Measurements from ENCODE around the gene GNB1. TPM values are rescaled to one million over a fixed set of nuclear protein-coding genes. Genes with fewer than 3 reads are reported as not detected.

GNB1 gene
- total and polyA plus RNA-seq, 2 experiments from 2014 or later, result 134 to 175 TPM

DNA sequence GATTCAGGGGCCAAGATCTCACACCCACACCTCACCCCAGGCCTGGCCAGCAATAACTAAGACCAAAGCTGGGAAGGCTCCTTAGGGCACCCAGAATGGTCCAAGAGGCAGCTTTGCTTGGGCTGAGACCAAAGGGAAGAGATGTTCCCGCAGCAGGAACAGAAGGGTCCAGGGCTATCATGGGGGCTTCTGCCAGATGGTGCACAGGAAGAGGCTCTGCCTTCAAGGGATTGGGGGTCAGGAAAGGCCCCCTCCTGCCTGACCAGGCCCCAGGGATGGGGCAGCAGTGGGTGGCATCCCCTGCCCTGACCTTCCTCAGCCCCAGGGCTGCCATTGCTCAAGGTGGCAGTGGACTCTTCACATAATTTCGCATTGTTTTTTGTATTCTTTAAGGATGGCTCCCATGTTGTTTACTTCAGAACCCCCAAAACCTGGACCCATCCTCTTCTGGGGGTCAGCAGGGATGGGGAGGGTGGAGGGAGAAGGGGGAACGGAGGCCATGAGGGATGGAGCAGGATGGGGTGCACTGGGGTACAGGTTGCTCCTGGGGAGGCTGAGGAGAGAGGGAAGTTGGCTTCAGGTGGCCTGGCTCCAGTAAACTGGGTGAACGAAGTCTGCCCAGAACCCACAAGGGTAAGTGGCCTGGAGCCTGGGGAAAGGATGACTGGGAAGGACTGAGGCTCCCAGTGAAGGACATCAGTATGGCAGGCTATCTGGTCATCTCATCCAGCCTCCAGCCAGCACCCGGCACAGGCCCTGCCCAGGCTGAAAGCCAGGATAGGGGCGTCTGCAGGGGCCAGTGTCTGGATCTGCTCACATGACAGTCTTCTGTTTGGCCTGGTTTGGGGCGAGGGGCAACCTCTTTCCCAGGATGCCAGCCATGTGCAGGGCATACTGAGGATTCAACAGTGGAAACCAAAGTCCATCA, 110.0 kb downstream of the GNB1 start:
- Histone ChIP-seq H3K36me3 (replicated peaks; ENCODE audit: insufficient read depth, low read depth) (no peaks in the 10 kb centered on the region), H3K27ac (peak overlapping the region; percentile 96), H3K9me2 (replicated peaks; ENCODE audit: insufficient read depth) (no peaks in the 10 kb centered on the region), H3K4me1 (ENCODE audit: insufficient read depth) (peaks cover 58% of the 10 kb centered on the region), H3K79me2 (peaks cover 21% of the 10 kb centered on the region), H3K4me2 (peak overlapping the region; percentile 92), H3K9me3 (ENCODE audit: low read depth) (no peaks in the 10 kb centered on the region), H3K27me3 (no peaks in the 10 kb centered on the region), H4K20me1 (ENCODE audit: insufficient read depth, poor library complexity, severe bottlenecking) (peaks cover 6% of the 10 kb centered on the region), H2AFZ (no peak overlapping the region), H3K4me3 (no peak overlapping the region)
- WGBS (ENCODE audit: low lambda C conversion rate, missing lambda C conversion rate), result 85% methylated on average over 7 of the region's 7 CpGs
- DNase-seq (ENCODE audit: low spot score), result no peak
- TF ChIP-seq EZH2phosphoT487 (IDR thresholded peaks at IDR 0.05; ENCODE audit: low read depth, severe bottlenecking, unreplicated experiment) (no peak), CTCF (IDR thresholded peaks at IDR 0.05; ENCODE audit: poor library complexity) (no peak), EZH2 (IDR thresholded peaks at IDR 0.05; ENCODE audit: borderline replicate concordance) (no peak)

GRCh38 chr1:1779691-1780597, 110.9 kb downstream of the GNB1 start:
- peaks cover 65% of the 10 kb centered on the region for H3K4me1 ChIP-seq (ENCODE audit: insufficient read depth)
- DNase-seq (ENCODE audit: low spot score), result peak; percentile 42
- no peaks in the 10 kb centered on the region for H3K36me3 ChIP-seq (replicated peaks; ENCODE audit: insufficient read depth, low read depth)
- peak overlapping the region; percentile 92 for H3K4me2 ChIP-seq
- no peak for TF ChIP-seq EZH2 (IDR thresholded peaks at IDR 0.05; ENCODE audit: borderline replicate concordance)
- TF ChIP-seq CTCF (IDR thresholded peaks at IDR 0.05; ENCODE audit: poor library complexity), result no peak
- no peak for TF ChIP-seq EZH2phosphoT487 (IDR thresholded peaks at IDR 0.05; ENCODE audit: low read depth, severe bottlenecking, unreplicated experiment)
- no peaks in the 10 kb centered on the region for H3K27me3 ChIP-seq
- H2AFZ ChIP-seq, result no peak overlapping the region
- peak overlapping the region; percentile 96 for H3K27ac ChIP-seq
- 62% methylated on average over 19 of the region's 19 CpGs for whole genome bisulfite sequencing (ENCODE audit: low lambda C conversion rate, missing lambda C conversion rate)
- H4K20me1 ChIP-seq (ENCODE audit: insufficient read depth, poor library complexity, severe bottlenecking), result peaks cover 15% of the 10 kb centered on the region
- no peaks in the 10 kb centered on the region for H3K9me3 ChIP-seq (ENCODE audit: low read depth)
- H3K79me2 ChIP-seq, result peaks cover 30% of the 10 kb centered on the region
- H3K4me3 ChIP-seq, result no peak overlapping the region
- H3K9me2 ChIP-seq (replicated peaks; ENCODE audit: insufficient read depth), result no peaks in the 10 kb centered on the region

- peak overlapping the region; percentile 96 for H3K27ac ChIP-seq
These were observed 111.6 kb downstream of the GNB1 start for GRCh38 chr1:1779320-1779675.

More at GRCh38 chr1:1779320-1779675, 111.6 kb downstream of the GNB1 start:
- peaks cover 21% of the 10 kb centered on the region for H4K20me1 ChIP-seq (ENCODE audit: insufficient read depth, poor library complexity, severe bottlenecking)
- H3K79me2 ChIP-seq, result peaks cover 36% of the 10 kb centered on the region
- peak overlapping the region; percentile 92 for H3K4me2 ChIP-seq
- H3K9me2 ChIP-seq (replicated peaks; ENCODE audit: insufficient read depth), result no peaks in the 10 kb centered on the region
- H3K9me3 ChIP-seq (ENCODE audit: low read depth), result no peaks in the 10 kb centered on the region
- peaks cover 66% of the 10 kb centered on the region for H3K4me1 ChIP-seq (ENCODE audit: insufficient read depth)
- H2AFZ ChIP-seq, result peak overlapping the region; percentile 39
- 52% methylated on average over 11 of the region's 11 CpGs for WGBS (ENCODE audit: low lambda C conversion rate, missing lambda C conversion rate)
- H3K36me3 ChIP-seq (replicated peaks; ENCODE audit: insufficient read depth, low read depth), result no peaks in the 10 kb centered on the region
- no peak for TF ChIP-seq EZH2 (IDR thresholded peaks at IDR 0.05; ENCODE audit: borderline replicate concordance)
- no peak for TF ChIP-seq CTCF (IDR thresholded peaks at IDR 0.05; ENCODE audit: poor library complexity)
- no peak for TF ChIP-seq EZH2phosphoT487 (IDR thresholded peaks at IDR 0.05; ENCODE audit: low read depth, severe bottlenecking, unreplicated experiment)
- H3K4me3 ChIP-seq, result no peak overlapping the region
- no peak for DNase-seq (ENCODE audit: low spot score)
- no peaks in the 10 kb centered on the region for H3K27me3 ChIP-seq
